G401.6 (cell line): Measurements from ENCODE around the gene GRIN1.

Experiments
- FAIRE-seq: peaks from 2 replicates; lab custom pipeline; 2012; peaks lifted over from hg19 to GRCh38; lab: Jason Lieb, UNC

The GRIN1 gene

DNA sequence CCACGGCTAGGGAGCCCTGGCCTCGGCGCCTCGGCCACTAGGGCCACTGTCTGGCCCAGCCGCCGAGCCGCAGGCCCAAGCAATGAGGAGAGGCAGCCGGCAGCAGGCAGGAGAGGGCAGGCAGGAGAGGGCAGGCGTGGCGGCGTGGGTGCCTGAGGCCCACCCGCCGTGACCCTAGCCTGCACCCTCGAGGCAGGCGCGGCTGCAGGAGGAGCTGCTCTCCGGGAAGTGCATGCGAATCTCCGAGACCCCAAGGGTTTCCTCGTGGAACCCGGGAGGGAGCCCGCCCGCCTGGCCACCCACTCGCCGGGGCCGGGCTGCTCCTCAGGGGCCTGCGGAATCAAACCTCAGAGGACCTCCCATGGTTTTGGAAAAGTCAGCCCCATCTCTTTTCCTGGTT, 9.3 kb downstream of the GRIN1 start:
- FAIRE-seq, result no peak

DNA sequence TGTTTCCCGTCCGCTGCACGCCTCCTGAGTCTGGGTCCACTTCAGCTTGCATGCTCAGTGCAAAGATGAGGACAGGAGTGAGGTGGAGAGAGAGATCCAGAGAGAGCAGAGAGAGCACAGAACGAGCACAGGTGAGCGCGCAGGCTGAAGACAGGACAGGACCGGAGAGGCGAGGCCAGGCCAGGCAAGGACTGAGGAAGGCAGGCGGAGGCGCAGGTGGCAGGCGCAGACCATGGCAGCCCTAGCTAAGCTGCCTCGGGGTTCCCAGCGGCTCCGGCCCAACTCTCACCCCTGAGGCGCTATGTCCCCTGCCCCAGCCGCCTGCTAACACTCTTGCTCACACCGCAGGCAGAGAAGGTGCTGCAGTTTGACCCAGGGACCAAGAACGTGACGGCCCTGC, 9.7 kb downstream of the GRIN1 start:
- FAIRE-seq, result no peak

DNA sequence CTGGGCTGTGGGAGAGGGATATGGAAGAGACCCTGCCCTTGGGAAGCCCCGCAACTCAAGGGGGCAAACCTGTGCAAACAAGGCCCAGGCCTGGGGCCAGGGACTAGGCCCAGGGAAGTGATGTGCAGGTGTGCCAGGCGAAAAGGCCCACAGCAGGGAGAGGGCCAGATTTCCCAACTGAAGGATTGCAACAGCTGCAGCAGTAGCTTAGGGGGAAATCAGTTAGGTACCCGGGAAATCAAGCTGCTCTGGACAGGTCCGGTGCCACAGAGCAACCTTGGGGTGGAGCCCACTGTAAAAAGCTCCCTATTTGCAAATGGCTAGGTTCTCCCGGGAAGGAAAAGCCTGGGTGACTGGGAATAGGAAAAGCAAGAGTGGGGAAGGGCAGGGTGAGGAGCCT, 10.4 kb downstream of the GRIN1 start:
- no peak for FAIRE-seq

DNA sequence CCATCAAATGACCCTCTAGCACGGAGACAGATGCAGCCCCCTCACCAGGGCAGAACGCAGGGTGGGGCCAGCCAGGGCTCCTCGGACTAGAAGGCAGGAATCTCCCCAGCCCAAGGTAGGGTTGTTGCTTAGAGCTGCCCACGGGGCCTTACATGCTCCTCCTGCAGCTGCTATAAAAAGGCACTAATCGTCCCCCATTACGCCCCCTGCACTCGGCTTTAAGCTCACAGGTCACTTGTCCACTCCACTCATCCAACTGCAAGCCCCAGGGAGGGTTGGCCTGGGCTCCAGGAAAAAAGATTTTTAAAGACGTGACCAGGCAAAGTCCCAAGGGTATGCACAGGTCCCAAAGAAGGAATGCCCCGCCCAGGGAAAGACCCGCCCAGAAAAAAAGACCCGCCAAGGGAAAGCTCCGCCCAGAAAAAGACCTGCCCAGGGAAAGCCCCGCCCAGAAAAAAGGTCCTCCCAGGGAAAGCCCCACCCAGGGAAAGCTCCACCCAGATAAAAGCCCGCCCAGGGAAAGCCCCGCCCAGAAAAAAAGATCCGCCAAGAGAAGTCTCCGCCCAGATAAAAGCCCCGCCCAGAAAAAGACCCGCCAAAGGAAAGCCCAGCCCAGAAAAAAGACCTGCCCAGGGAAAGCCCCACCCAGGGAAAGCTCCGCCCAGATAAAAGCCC, 11.1 kb downstream of the GRIN1 start:
- peak; percentile 92 for FAIRE-seq

DNA sequence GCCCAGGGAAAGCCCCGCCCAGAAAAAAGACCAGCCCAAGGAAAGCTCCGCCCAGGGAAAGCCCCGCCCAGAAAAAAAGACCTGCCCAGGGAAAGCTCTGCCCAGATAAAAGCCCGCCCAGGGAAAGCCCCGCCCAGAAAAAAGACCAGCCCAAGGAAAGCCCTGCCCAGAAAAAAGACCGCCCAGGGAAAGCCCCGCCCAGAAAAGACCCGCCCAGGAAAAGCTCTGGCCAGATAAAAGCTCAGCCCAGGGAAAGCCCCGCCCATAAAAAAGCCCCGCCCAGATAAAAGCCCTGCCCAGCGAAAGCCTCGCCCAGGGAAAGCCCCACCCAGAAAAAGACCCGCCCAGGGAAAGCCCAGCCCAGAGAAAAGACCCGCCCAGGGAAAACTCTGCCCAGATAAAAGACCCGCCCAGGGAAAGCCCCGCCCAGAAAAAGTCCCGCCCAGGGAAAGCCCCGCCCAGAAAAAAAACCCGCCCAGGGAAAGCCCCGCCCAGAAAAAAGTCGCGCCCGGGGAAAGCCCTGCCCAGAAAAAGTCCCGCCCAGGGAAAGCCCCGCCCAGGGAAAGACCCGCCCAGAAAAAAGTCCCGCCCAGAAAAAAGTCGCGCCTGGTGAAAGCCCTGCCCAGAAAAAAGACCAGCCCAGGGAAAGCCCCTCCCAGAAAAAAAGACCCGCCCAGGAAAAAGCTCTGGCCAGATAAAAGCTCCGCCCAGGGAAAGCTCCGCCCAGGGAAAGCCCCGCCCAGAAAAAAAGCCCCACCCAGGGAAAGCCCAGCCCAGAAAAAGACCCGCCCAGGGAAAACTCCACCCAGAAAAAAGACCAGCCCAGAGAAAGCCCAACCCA, 11.9 kb downstream of the GRIN1 start:
- FAIRE-seq, result peak; percentile 60

DNA sequence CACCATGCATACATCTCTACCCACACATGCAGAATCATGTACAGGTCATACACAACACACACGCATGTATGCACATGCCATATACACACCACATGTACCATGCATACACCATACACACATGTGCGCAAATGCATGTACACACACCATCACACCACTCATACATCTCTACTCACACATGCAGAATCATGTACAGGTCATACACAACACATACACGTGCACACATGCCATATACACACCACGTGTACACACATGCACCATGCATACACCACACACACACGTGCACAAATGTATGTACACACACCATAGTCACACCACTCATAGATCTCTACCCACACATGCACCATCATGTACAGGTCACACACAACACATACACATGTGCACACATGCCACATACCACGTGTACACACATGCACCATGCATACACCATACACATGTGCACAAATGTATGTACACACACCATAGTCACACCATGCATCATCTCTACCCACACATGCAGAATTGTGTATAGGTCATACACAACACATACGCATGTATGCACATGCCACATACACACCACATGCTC, 14.0 kb downstream of the GRIN1 start:
- FAIRE-seq, result no peak

DNA sequence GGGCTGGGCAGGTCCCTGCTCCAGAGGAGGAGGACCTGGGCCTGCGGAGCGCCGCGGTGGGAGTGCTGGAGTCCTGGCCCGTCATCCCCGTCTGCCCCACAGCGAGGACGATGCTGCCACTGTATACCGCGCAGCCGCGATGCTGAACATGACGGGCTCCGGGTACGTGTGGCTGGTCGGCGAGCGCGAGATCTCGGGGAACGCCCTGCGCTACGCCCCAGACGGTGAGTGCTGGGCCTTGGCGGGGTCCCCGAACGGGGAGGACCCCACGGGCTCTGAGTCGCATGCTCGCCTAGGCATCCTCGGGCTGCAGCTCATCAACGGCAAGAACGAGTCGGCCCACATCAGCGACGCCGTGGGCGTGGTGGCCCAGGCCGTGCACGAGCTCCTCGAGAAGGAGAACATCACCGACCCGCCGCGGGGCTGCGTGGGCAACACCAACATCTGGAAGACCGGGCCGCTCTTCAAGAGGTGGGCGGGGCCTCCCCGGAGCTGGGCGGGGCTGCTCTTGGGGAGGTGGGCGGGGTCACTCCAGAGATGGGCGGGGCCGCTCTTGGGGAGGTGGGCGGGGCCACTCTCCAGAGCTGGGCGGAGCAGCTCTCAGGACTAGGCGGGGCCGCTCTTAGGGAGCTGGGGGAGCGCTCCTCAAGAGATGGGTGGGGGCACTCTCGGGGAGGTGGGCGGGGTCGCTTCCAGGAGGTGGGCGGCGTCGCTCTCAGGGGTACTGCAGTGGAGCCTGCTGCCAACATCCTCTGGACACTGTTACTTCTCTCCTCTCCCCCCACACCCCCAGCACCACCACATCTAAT, 17.8 kb downstream of the GRIN1 start:
- no peak for FAIRE-seq

DNA sequence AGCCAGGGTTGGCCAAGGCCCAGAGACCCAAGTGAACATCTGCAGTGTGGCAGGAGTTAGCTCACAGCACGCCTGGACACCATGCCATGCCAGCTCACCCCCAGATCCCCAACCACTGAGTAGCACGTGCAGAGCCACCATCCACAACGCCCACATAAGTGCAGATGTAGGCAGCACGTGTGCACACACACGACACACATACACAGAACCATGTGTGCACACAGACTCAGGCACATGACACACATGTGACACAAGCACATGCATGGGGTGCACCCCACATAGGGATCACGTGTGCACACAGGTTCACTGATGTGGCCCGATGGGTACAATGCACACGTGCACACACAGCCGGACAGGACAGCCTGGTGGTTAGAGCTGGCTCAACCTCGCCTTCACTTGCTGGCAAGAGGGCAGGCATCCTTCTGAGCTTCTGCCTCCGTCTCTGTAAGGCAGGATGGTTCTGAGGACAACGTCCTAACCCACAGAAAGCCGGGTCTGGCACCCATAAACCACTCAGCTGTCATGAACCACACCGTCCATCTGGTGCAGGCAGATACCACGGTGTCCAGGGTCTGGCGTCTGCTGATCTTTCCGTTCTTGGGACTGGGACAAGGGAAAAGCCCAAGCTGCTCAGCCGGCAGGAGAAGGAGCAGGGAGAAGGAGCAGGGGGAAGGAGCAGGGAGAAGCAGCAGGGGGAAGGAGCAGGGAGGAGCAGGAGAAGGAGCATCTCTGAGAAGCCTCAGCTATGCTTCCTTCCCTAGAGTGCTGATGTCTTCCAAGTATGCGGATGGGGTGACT, 18.9 kb downstream of the GRIN1 start:
- FAIRE-seq, result no peak

DNA sequence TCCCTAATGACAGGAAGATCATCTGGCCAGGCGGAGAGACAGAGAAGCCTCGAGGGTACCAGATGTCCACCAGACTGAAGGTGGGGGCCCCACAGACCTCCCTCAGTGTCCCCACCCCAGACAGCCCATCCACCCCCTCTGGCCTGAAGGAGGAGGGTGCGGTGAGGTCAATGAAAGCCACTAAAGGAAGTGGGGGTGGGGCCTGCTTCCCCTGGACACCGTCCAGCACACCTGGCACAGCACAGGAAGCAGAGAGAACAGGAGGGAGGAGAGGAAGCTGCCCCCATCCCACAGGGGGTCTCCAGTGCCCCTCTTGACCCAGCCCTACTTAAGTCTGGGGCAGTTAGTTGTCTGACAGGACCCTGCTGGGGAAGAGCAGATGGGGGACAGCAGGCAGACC, 19.7 kb downstream of the GRIN1 start:
- FAIRE-seq, result no peak

DNA sequence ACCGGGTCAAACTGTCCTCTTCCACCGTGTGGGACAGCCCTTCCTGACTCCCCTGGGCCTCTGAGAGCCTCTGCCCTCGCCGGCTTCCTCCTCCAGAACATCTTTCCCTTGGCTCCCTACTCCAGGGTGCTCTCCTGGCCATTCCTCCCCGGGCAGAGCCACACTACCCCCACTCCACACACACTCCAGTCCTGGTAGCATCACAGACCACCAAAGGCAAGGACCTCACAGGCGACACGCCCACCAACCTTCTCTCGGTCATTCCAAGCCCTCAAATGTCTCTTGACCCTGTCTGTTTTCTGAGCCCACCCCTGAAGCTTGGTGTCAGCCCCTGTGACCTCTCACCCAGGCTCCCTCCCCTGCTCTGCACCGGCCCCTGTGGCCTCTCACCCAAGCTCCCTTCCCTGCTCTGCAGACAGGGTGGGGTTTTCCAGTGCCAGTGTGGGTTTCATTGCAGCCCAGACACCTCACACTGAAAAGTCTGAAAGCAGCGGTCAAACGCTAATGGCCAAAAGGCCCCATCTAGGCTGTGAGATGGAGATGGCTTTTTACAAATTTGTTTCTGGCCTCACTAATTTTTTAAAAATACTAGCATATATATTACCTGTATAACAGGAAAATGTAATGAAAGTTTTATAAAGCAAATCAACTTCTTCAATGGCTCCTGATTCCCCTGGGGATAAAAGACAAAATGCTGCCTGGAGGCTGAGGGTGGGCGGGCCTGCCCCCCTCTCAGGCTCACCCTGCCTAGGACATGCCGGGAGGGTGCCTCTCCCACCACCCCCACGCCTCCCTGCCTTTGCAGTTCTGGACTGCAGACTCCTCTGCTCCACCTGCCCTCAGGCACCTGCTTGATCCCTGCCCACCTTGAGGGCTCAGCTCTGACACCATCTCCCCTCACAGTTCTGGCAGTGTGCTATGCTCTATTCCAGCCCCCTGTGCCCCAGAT, 20.4 kb downstream of the GRIN1 start:
- FAIRE-seq, result no peak

DNA sequence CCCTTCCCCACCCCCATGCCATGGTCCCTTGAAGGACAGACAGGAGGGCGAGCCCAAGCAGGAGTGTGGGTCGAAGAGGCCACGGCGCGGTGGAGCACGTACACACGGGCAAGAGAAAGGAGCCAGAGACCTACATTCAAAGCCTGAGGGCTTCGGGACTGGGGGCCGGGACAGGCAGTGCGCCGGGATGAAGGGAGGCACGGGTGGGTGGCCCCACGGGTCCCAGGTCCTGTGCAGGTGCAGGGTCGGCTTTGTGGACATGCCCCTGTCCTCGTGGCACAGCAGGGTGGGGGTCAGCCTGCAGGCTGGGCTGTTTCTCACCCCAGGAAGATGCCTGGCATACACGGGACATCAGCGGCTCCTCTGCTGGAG, 21.1 kb downstream of the GRIN1 start:
- FAIRE-seq, result no peak

DNA sequence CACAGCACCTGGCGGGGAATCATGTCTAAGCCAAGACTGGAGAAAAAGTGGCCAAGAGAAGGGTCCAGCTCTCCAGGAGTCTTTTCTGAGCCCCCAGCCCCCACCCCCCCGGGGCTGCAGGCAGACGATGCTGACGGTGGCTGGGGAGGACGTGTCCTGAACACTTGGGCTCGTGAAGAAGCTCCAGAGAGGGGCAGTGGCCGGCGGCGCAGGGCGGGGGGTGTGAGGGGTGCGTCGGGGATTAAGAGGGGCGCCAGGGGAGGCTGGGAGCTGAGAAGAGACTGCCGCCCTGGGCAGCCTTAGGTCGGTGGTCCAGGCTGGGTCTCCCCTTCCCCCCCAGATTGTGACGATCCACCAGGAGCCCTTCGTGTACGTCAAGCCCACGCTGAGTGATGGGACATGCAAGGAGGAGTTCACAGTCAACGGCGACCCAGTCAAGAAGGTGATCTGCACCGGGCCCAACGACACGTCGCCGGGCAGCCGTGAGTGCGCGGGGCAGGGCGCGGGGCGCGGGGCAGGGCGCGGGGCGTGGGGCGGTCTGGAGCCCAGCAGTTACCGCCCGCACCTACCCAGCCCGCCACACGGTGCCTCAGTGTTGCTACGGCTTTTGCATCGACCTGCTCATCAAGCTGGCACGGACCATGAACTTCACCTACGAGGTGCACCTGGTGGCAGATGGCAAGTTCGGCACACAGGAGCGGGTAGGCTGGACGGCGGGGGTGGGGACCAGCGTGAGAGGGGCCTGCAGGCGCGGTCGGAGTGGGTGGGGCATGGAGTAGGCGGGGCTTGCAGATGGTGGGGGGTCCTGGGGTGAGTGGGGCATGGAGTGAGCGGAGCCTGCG, 22.0 kb downstream of the GRIN1 start:
- FAIRE-seq, result no peak

DNA sequence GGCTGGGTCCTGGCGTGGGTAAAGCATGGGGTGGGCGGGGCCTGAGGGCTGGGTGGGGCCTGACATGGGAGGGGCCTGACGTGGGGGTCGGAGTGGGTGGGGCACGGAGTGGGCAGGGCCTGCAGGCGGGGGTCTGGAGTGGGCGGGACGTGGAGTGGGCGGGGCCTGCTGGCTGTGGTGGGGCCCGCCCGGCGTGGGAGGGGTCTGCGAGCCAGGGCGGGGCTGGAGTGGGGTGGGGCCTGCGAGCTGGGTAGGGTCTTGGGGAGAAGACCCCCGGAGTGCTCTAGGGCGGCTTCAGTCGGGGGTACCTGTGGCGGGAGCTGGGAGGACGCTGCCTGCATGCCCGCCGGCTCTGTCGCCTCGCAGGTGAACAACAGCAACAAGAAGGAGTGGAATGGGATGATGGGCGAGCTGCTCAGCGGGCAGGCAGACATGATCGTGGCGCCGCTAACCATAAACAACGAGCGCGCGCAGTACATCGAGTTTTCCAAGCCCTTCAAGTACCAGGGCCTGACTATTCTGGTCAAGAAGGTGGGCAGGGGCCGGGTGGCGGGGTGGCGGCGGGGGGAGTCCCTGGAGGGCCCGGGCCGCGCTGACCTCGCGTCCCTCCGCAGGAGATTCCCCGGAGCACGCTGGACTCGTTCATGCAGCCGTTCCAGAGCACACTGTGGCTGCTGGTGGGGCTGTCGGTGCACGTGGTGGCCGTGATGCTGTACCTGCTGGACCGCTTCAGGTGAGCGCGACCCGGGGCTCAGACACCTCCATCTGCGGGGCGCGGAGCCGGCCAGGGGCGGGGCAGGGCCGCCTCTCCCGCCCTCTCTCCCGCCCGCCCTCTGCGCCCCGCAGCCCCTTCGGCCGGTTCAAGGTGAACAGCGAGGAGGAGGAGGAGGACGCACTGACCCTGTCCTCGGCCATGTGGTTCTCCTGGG, 22.9 kb downstream of the GRIN1 start:
- FAIRE-seq, result no peak

DNA sequence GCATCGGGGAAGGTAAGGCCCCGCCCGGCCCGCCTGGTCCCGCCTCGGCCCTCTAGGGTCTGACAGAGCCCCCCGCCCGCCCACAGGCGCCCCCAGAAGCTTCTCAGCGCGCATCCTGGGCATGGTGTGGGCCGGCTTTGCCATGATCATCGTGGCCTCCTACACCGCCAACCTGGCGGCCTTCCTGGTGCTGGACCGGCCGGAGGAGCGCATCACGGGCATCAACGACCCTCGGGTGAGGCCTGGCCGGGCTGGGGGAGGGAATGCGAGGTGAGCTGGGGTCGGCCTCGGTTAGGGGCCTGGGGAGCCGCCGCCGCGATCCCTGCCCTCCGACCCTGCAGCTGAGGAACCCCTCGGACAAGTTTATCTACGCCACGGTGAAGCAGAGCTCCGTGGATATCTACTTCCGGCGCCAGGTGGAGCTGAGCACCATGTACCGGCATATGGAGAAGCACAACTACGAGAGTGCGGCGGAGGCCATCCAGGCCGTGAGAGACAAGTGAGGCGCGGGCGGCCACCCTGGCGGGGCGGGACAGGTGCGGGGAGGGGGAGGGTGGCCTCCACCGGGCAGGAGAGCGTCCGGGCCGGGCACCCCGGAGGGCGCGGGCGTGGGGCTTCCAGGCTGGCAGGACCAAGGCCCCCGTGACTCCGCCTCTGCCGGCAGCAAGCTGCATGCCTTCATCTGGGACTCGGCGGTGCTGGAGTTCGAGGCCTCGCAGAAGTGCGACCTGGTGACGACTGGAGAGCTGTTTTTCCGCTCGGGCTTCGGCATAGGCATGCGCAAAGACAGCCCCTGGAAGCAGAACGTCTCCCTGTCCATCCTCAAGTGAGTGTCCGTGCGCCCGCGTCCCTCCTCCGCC, 23.8 kb downstream of the GRIN1 start:
- FAIRE-seq, result no peak

DNA sequence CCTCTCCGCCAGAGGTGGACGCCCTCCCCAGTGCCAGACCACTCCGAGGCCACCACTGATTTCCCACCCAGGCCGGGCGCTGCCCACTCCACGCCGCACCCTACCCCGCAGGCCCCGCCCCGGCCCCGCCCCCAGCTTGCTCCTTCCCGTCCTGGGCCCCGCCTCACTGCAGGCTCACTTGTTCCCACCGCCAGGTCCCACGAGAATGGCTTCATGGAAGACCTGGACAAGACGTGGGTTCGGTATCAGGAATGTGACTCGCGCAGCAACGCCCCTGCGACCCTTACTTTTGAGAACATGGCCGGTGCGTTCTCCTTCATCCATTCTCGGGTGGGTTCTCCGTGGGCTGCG, 24.4 kb downstream of the GRIN1 start:
- FAIRE-seq, result no peak

DNA sequence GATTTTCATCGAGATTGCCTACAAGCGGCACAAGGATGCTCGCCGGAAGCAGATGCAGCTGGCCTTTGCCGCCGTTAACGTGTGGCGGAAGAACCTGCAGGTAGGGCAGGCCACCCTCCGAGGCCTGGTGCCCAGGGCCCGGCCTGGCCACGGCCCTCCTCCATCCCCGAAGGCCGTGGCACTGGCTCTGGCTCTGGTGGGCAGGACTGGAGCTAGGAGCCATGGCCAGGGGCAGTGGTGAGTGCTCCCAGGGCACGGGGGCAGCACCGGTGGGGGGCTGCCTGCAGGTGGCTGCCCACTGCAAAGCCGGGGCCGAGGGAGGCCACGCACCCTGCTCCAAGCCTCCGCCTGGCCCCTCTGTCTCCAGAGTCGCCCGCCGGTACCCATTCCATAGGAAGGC, 24.9 kb downstream of the GRIN1 start:
- no peak for FAIRE-seq

DNA sequence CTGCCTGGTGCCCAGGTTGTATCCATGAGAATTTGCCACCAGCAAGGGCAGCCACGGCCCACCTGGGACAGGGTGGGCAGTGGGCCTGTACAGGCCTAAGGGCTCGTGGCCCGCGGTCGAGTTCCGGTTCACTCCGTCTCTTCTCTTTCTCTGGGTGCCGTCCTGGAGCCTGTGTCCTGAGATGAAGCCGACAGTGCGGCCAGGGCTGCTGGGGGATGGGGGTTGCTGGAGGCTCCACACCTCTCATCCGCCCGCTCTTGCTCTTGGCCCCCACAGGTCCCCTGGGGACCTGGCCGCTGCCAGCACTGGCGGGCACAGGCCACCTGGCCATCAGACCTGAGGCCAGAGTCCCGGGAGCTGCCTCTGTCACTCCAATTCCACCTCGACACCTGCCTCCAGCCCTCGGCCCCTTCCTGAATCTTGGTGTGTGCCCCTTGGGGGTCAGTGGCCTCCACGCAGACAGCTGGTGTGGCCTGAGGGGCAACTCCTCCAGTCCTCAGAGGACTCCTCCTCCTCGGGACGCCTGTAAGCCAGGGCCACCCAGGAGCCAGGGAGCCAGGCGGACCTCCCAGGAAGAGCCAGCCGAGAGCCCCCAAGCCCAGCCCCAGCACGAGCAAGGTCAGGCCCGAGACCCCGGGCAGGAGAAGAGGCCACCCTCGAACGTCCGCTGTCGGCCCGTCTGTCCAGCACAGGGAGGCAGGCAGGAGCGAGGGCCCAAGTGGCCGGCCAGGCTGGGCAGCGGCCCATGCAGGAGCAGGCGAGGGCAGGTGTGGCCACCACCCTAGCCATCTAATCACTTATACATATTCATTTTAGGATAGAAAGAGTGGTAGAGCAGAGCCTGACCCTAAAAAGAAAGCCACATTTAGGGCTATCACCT, 25.7 kb downstream of the GRIN1 start:
- no peak for FAIRE-seq
